A549 (cell line): ENCODE data around the gene APOC3.

Source experiments
- CBX8 ChIP-seq: fragments of 200-600 bp; sonication (generic); IDR thresholded peaks from 2 replicates; pipeline ENCODE4 v1.6.1; 2016
- CTCF ChIP-seq: fragments of >200 bp; sonication (Bioruptor Twin); formaldehyde crosslinking; IDR thresholded peaks from 3 replicates; pipeline ENCODE4 v1.5.1; 2016
- EP300 ChIP-seq, 2 experiments: fragments of >200 bp; sonication (Bioruptor Twin); formaldehyde crosslinking; IDR thresholded peaks; 2 replicates in 1 of 2; 3 replicates in 1 of 2; pipeline ENCODE4 v1.6.1; 2016 to 2017
- ESRRA ChIP-seq: fragments of 150-350 bp; IDR thresholded peaks from 2 replicates; pipeline ENCODE4 v1.6.1; 2014; ENCODE audit warnings: mild to moderate bottlenecking, low read length, borderline replicate concordance
- POLR2A ChIP-seq: IDR thresholded peaks from 2 replicates; pipeline ENCODE4 v1.6.1; 2012; ENCODE audit warnings: mild to moderate bottlenecking, low read length
- RAD21 ChIP-seq, 2 experiments: fragments of >200 bp in 1 of 2; sonication (Bioruptor Twin) in 1 of 2; formaldehyde crosslinking in 1 of 2; IDR thresholded peaks in 1 of 2; conservative IDR thresholded peaks in 1 of 2; 2 replicates in 1 of 2; 3 replicates in 1 of 2; pipeline ENCODE4 v1.6.1; 2012 to 2018; ENCODE audit warnings: inconsistent platforms in 1 of 2
- SMC3 ChIP-seq: fragments of >200 bp; sonication (Bioruptor Twin); formaldehyde crosslinking; IDR thresholded peaks from 3 replicates; pipeline ENCODE4 v1.6.1; 2018; ENCODE audit warnings: inconsistent platforms
- ZSCAN20 ChIP-seq: fragments of 250-450 bp; sonication (Bioruptor Pico); IDR thresholded peaks from 2 replicates; pipeline ENCODE4 v1.8.0; 2022; ENCODE audit warnings: mild to moderate bottlenecking, moderate library complexity
- TF ChIP-seq, protein P1 (sequence below): fragments of 250-450 bp; sonication (Bioruptor Pico); IDR thresholded peaks from 2 replicates; pipeline ENCODE4 v1.5.0; 2021; ENCODE audit warnings: mild to moderate bottlenecking, moderate library complexity, borderline replicate concordance
- TF ChIP-seq, protein P2 (sequence below): fragments of 150-350 bp; IDR thresholded peaks from 2 replicates; pipeline ENCODE4 v1.6.1; 2014; ENCODE audit warnings: low read depth, mild to moderate bottlenecking, low read length
- TF ChIP-seq, protein P3 (sequence below): fragments of 200-600 bp; sonication (generic); IDR thresholded peaks from 2 replicates; pipeline ENCODE4 v1.6.1; 2016; ENCODE audit warnings: antibody characterized with exemption, mild to moderate bottlenecking, moderate library complexity

DNA sequence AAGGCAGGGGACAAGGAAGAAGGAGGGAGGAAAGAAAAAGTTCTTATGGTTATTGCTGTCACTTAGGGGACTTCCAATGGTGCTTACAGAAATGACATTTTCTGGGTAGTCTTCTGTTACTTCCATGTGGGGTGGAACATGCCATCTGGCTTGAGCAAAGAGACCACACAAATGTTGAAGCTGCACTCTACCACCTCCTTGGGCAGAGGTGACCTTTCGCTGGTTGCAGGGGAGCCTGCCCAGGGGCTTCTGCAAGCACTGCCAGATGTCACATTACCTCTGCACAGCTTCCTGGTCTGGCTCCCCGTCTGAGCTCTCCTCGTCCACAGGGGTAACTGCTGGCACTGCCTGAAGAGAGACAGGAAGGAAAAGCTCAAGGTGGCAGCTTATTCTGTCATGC, 40.3 kb downstream of the APOC3 start:
- TF ChIP-seq CTCF, result no peak
- TF ChIP-seq CBX8, result no peak
- TF ChIP-seq ESRRA, result no peak
- no peak for TF ChIP-seq POLR2A
- TF ChIP-seq ZSCAN20 (CRISPR knock-in tag), result no peak
- no peak for TF ChIP-seq SMC3
- TF ChIP-seq, protein P1, sequence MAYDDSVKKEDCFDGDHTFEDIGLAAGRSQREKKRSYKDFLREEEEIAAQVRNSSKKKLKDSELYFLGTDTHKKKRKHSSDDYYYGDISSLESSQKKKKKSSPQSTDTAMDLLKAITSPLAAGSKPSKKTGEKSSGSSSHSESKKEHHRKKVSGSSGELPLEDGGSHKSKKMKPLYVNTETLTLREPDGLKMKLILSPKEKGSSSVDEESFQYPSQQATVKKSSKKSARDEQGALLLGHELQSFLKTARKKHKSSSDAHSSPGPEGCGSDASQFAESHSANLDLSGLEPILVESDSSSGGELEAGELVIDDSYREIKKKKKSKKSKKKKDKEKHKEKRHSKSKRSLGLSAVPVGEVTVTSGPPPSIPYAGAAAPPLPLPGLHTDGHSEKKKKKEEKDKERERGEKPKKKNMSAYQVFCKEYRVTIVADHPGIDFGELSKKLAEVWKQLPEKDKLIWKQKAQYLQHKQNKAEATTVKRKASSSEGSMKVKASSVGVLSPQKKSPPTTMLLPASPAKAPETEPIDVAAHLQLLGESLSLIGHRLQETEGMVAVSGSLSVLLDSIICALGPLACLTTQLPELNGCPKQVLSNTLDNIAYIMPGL (CRISPR knock-in tag), result no peak
- TF ChIP-seq RAD21 (conservative IDR thresholded peaks at IDR 0.05 in 1 of 2, IDR thresholded peaks at IDR 0.05 in 1 of 2), result no peak
- TF ChIP-seq, protein P2, sequence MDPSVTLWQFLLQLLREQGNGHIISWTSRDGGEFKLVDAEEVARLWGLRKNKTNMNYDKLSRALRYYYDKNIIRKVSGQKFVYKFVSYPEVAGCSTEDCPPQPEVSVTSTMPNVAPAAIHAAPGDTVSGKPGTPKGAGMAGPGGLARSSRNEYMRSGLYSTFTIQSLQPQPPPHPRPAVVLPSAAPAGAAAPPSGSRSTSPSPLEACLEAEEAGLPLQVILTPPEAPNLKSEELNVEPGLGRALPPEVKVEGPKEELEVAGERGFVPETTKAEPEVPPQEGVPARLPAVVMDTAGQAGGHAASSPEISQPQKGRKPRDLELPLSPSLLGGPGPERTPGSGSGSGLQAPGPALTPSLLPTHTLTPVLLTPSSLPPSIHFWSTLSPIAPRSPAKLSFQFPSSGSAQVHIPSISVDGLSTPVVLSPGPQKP, result no peak
- TF ChIP-seq EP300 (IDR thresholded peaks at IDR 0.05), result no peak
- TF ChIP-seq, protein P3, sequence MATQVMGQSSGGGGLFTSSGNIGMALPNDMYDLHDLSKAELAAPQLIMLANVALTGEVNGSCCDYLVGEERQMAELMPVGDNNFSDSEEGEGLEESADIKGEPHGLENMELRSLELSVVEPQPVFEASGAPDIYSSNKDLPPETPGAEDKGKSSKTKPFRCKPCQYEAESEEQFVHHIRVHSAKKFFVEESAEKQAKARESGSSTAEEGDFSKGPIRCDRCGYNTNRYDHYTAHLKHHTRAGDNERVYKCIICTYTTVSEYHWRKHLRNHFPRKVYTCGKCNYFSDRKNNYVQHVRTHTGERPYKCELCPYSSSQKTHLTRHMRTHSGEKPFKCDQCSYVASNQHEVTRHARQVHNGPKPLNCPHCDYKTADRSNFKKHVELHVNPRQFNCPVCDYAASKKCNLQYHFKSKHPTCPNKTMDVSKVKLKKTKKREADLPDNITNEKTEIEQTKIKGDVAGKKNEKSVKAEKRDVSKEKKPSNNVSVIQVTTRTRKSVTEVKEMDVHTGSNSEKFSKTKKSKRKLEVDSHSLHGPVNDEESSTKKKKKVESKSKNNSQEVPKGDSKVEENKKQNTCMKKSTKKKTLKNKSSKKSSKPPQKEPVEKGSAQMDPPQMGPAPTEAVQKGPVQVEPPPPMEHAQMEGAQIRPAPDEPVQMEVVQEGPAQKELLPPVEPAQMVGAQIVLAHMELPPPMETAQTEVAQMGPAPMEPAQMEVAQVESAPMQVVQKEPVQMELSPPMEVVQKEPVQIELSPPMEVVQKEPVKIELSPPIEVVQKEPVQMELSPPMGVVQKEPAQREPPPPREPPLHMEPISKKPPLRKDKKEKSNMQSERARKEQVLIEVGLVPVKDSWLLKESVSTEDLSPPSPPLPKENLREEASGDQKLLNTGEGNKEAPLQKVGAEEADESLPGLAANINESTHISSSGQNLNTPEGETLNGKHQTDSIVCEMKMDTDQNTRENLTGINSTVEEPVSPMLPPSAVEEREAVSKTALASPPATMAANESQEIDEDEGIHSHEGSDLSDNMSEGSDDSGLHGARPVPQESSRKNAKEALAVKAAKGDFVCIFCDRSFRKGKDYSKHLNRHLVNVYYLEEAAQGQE, result no peak
